ENCODE data around the gene FABP6.

The FABP6 gene

GRCh38 chr5:160280384-160281095, 51.2 kb downstream of the FABP6 start:
- CTCF ChIA-PET = no interaction called here
- TF ChIP-seq, protein P1, sequence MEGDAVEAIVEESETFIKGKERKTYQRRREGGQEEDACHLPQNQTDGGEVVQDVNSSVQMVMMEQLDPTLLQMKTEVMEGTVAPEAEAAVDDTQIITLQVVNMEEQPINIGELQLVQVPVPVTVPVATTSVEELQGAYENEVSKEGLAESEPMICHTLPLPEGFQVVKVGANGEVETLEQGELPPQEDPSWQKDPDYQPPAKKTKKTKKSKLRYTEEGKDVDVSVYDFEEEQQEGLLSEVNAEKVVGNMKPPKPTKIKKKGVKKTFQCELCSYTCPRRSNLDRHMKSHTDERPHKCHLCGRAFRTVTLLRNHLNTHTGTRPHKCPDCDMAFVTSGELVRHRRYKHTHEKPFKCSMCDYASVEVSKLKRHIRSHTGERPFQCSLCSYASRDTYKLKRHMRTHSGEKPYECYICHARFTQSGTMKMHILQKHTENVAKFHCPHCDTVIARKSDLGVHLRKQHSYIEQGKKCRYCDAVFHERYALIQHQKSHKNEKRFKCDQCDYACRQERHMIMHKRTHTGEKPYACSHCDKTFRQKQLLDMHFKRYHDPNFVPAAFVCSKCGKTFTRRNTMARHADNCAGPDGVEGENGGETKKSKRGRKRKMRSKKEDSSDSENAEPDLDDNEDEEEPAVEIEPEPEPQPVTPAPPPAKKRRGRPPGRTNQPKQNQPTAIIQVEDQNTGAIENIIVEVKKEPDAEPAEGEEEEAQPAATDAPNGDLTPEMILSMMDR (conservative IDR thresholded peaks at IDR 0.05; ENCODE audit: low read depth) = no peak
- DNase-seq (ENCODE audit: low spot score) = no peak
- H3K27ac ChIP-seq = no peak overlapping the region
- POLR2A ChIA-PET (ENCODE audit: low non-redundant PET) = no interaction called here

DNA sequence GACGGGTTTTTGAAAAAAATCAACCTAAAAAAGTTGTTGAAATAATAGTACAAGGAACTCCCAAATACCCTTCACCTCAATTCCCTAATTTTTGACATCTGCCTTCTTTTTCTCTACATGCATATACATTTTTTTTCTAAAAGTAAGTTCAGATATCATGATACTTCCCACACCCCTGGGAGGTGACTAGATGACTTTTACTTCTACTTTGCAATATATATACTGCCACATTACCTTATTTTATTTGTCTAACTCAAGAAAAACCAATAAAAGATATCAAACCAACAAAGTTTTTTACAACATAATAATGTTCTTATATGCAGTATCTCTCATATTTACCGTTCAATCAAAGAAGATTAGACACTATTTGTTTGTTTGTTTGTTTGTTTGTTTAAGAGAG, 52.0 kb downstream of the FABP6 start:
- CTCF ChIA-PET = no interaction called here
- DNase-seq (ENCODE audit: low spot score) = no peak
- POLR2A ChIA-PET (ENCODE audit: low non-redundant PET) = no interaction called here
- TF ChIP-seq, protein P1 (conservative IDR thresholded peaks at IDR 0.05; ENCODE audit: low read depth) = no peak
- H3K27ac ChIP-seq = no peak overlapping the region

GRCh38 chr5:160284291-160284873, 55.1 kb downstream of the FABP6 start:
- H3K27ac ChIP-seq = no peak overlapping the region
- no peak for DNase-seq (ENCODE audit: low spot score)
- POLR2A ChIA-PET (ENCODE audit: low non-redundant PET) = no interaction called here
- TF ChIP-seq, protein P1 (conservative IDR thresholded peaks at IDR 0.05; ENCODE audit: low read depth) = no peak
- CTCF ChIA-PET = interaction anchor here (0.7 kb wide), 1 partner anchor 32 kb away, joined by 3 read pairs; no protein-coding TSS in a partner anchor

- TF ChIP-seq, protein P1 (conservative IDR thresholded peaks at IDR 0.05; ENCODE audit: low read depth) = no peak
- DNase-seq (ENCODE audit: low spot score) = no peak
- no peak overlapping the region for H3K27ac ChIP-seq
- ChIA-PET CTCF (no interaction called here), POLR2A (ENCODE audit: low non-redundant PET) (no interaction called here)
These were observed 56.0 kb downstream of the FABP6 start for GRCh38 chr5:160285316-160285715.

GRCh38 chr5:160286947-160287346, 57.6 kb downstream of the FABP6 start:
- ChIA-PET POLR2A (ENCODE audit: low non-redundant PET) (interaction anchor here (0.8 to 1.0 kb wide), 2 partner anchors 25 to 41 kb away, joined by 3 read pairs; partner anchors contain the start of gene CCNJL), CTCF (interaction anchor here (1.3 kb wide), 1 partner anchor 58 kb away, joined by 7 read pairs; no protein-coding TSS in a partner anchor)
- TF ChIP-seq, protein P1 (conservative IDR thresholded peaks at IDR 0.05; ENCODE audit: low read depth) = no peak
- DNase-seq (ENCODE audit: low spot score) = no peak
- peak overlapping the region; percentile 59; the same call in 1 of the 2 replicates for H3K27ac ChIP-seq

GRCh38 chr5:160287378-160288051, 58.2 kb downstream of the FABP6 start:
- TF ChIP-seq, protein P1 (conservative IDR thresholded peaks at IDR 0.05; ENCODE audit: low read depth) = no peak
- DNase-seq (ENCODE audit: low spot score) = peak; percentile 47
- CTCF ChIA-PET = interaction anchor here (0.6 to 1.3 kb wide), 2 partner anchors 20 to 57 kb away, joined by 3 to 7 read pairs; no protein-coding TSS in a partner anchor
- POLR2A ChIA-PET (ENCODE audit: low non-redundant PET) = interaction anchor here (0.8 to 1.0 kb wide), 2 partner anchors 25 to 42 kb away, joined by 3 read pairs; partner anchors contain the start of gene CCNJL
- peak overlapping the region; percentile 59 for H3K27ac ChIP-seq

Data from RWPE1 (cell line).